Lung (tissue), 12 donors: ENCODE measurements around the gene SHB. TPM values are rescaled to one million over a fixed set of nuclear protein-coding genes. Genes with fewer than 3 reads are reported as not detected.

Experiments used
- ATAC-seq: fragments of 200-7000 bp; cut with Tn5 transposase; one replicate; pipeline ENCODE4 v1.9.1; 2020; ENCODE audit warnings: moderate number of reproducible peaks; ENCODE audit not compliant: insufficient read depth, low FRiP score
- DNase-seq, 3 donors: peaks; one replicate each; pipeline ENCODE4 v3.0.0-alpha.2; 2013 to 2017
- H3K27ac ChIP-seq, 2 donors: one replicate each; pipeline ENCODE4 v1.5.1; 2013; ENCODE audit warnings: mild to moderate bottlenecking in 2 of 2, moderate library complexity in 2 of 2, control low read depth in 1 of 2, inconsistent platforms in 1 of 2, low read depth in 1 of 2, low read length in 1 of 2
- H3K27me3 ChIP-seq, 3 donors: one replicate each; pipeline ENCODE4 v1.5.1; 2013; ENCODE audit warnings: low read length in 2 of 3; ENCODE audit not compliant: control insufficient read depth in 3 of 3, insufficient read depth in 3 of 3
- H3K36me3 ChIP-seq, 4 donors: one replicate each; pipeline ENCODE4 v1.5.1; 2013; ENCODE audit warnings: low read length in 4 of 4, mild to moderate bottlenecking in 1 of 4, moderate library complexity in 1 of 4; ENCODE audit not compliant: control insufficient read depth in 4 of 4, insufficient read depth in 4 of 4
- H3K4me1 ChIP-seq, 5 donors: one replicate each; pipeline ENCODE4 v1.5.1; 2013; ENCODE audit warnings: low read length in 5 of 5, mild to moderate bottlenecking in 2 of 5, moderate library complexity in 1 of 5; ENCODE audit not compliant: control insufficient read depth in 5 of 5, insufficient read depth in 5 of 5
- H3K4me3 ChIP-seq: one replicate; pipeline ENCODE4 v1.5.1; 2013; ENCODE audit warnings: mild to moderate bottlenecking, control low read depth, moderate library complexity
- H3K9ac ChIP-seq, 2 donors: one replicate each; pipeline ENCODE4 v1.5.1; 2013; ENCODE audit warnings: low read length in 2 of 2, control low read depth in 1 of 2; ENCODE audit not compliant: insufficient read depth in 1 of 2
- H3K9me3 ChIP-seq, 4 donors: one replicate each; pipeline ENCODE4 v1.5.1; 2013; ENCODE audit warnings: low read length in 3 of 4, mild to moderate bottlenecking in 1 of 4, moderate library complexity in 1 of 4; ENCODE audit not compliant: control insufficient read depth in 4 of 4, insufficient read depth in 3 of 4
- CTCF ChIP-seq: IDR thresholded peaks from 2 replicates; pipeline ENCODE4 v1.5.1; 2012; ENCODE audit warnings: mild to moderate bottlenecking; ENCODE audit errors: control extremely low read depth, extremely low read depth
- WGBS, 2 donors: extraction: QIAGEN DNeasy Blood & Tissue Kit; methylation state at CpG; one replicate each; pipeline ENCODE4 v1.1.7; 2013; 5-methylcytosine and 5-hydroxymethylcytosine counted together
- polyA plus RNA-seq, 2 donors: library from polyadenylated mRNA; stranded (reverse); fragments of 200-250 nt; gene quantifications; one replicate each; pipeline ENCODE4 v1.2.1, GENCODE V29; 2013
- total RNA-seq, 2 donors: library from RNA; depleted of rRNA in 1 of 2; stranded (reverse); fragments of >200 nt in 1 of 2; gene quantifications; one replicate each; pipeline ENCODE4 v1.2.1, GENCODE V29; 2014 to 2021
- donor health status: control.
- donor health status: control.
- donor health status: Bipolar disorder and iron deficiency.
- donor health status: healthy.
- donor health status: DM: yes; HTN: yes; CAD: no.

The SHB gene
- total and polyA plus RNA-seq, 4 donors: 10.8 to 32.3 (median 14.4) TPM

- Histone ChIP-seq H3K4me1 (peaks cover 3 to 38% (median 20%) of the 10 kb centered on the region in 5 donors), H3K9me3 (peaks cover 0 to 1% (median 0%) of the 10 kb centered on the region in 4 donors), H3K9ac (no peak overlapping the region), H3K36me3 (peaks cover 0 to 4% (median 0%) of the 10 kb centered on the region in 4 donors), H3K27ac (no peak overlapping the region), H3K4me3 (no peak overlapping the region), H3K27me3 (no peaks in the 10 kb centered on the region)
- 89 to 90% methylated on average over 5 of the region's 5 CpGs for WGBS, 2 donors
- ATAC-seq (no peak), DNase-seq (no peak)
- TF ChIP-seq CTCF: no peak
Measured at GRCh38 chr9:38000735-38001134, 68.3 kb downstream of the SHB start.

GRCh38 chr9:38000332-38000731, 68.7 kb downstream of the SHB start:
- DNase-seq (no peak), ATAC-seq (no peak)
- H3K4me3 ChIP-seq: no peak overlapping the region
- no peaks in the 10 kb centered on the region for H3K27me3 ChIP-seq
- peaks cover 0 to 4% (median 0%) of the 10 kb centered on the region in 4 donors for H3K36me3 ChIP-seq
- no peak overlapping the region for H3K9ac ChIP-seq
- peaks cover 7 to 42% (median 24%) of the 10 kb centered on the region in 5 donors for H3K4me1 ChIP-seq
- H3K9me3 ChIP-seq: peaks cover 0 to 1% (median 0%) of the 10 kb centered on the region in 4 donors
- no peak overlapping the region for H3K27ac ChIP-seq
- 95 to 96% methylated on average over 9 of the region's 9 CpGs for WGBS, 2 donors
- no peak for TF ChIP-seq CTCF

- no peak overlapping the region for H3K4me3 ChIP-seq
- TF ChIP-seq CTCF: no peak
- no peak for DNase-seq
- no peak for ATAC-seq
- H3K27me3 ChIP-seq: no peaks in the 10 kb centered on the region
- H3K9me3 ChIP-seq: peaks cover 0 to 1% (median 0%) of the 10 kb centered on the region in 4 donors
- H3K9ac ChIP-seq: peak overlapping the region in 1 of 2 donors; percentile 53
- peaks cover 0 to 4% (median 0%) of the 10 kb centered on the region in 4 donors for H3K36me3 ChIP-seq
- 89 to 90% methylated on average over 11 of the region's 11 CpGs for whole genome bisulfite sequencing, 2 donors
- H3K4me1 ChIP-seq: peaks cover 9 to 48% (median 28%) of the 10 kb centered on the region in 5 donors
- no peak overlapping the region for H3K27ac ChIP-seq
Measured at GRCh38 chr9:37999588-38000189, 69.3 kb downstream of the SHB start.
